Kidney (tissue), 14 donors: Measurements from ENCODE around the gene OXT. TPM values are rescaled to one million over a fixed set of nuclear protein-coding genes. Genes with fewer than 3 reads are reported as not detected.

Experiments used
- DNase-seq, 5 donors: peaks; one replicate each; pipeline ENCODE4 v3.0.0-alpha.2; 2013 to 2020
- FAIRE-seq: peaks from 2 replicates; lab custom pipeline; 2012; peaks lifted over from hg19 to GRCh38; lab: Jason Lieb, UNC
- H3K27ac ChIP-seq, 2 donors: one replicate each; pipeline ENCODE4 v1.7.0; 2013; ENCODE audit warnings: low read depth in 2 of 2, low read length in 2 of 2, inconsistent platforms in 1 of 2
- H3K27me3 ChIP-seq: one replicate; pipeline ENCODE4 v1.7.1; 2013; ENCODE audit warnings: low read length, inconsistent platforms; ENCODE audit not compliant: control insufficient read depth, insufficient read depth
- H3K36me3 ChIP-seq, 3 donors: one replicate each; pipeline versions ENCODE4 v1.7.0 to v1.7.1; 2013; ENCODE audit warnings: low read length in 3 of 3, control low read depth in 1 of 3, inconsistent platforms in 1 of 3; ENCODE audit not compliant: insufficient read depth in 3 of 3, control insufficient read depth in 2 of 3
- H3K4me1 ChIP-seq, 3 donors: one replicate each; pipeline versions ENCODE4 v1.7.0 to v1.7.1; 2013; ENCODE audit warnings: low read length in 3 of 3, inconsistent platforms in 1 of 3, low read depth in 1 of 3; ENCODE audit not compliant: control insufficient read depth in 2 of 3, insufficient read depth in 2 of 3
- H3K4me3 ChIP-seq, 3 donors: one replicate each; pipeline versions ENCODE4 v1.7.0 to v1.8.1; 2013; ENCODE audit warnings: low read length in 3 of 3, control low read depth in 1 of 3, inconsistent platforms in 1 of 3
- H3K9ac ChIP-seq, 3 donors: one replicate each; pipeline versions ENCODE4 v1.7.0 to v1.7.1; 2013; ENCODE audit warnings: low read length in 3 of 3, control low read depth in 1 of 3, inconsistent platforms in 1 of 3
- H3K9me3 ChIP-seq, 3 donors: one replicate each; pipeline versions ENCODE4 v1.7.0 to v1.7.1; 2013; ENCODE audit warnings: low read length in 3 of 3, control low read depth in 1 of 3, inconsistent platforms in 1 of 3; ENCODE audit not compliant: control insufficient read depth in 2 of 3, insufficient read depth in 1 of 3
- intact Hi-C: fragments of 100-400 bp; cut with DNase I; formaldehyde crosslinking; loops from one replicate; pipeline ENCODE4 v1.11.1; 2022
- polyA plus RNA-seq: library from polyadenylated mRNA; stranded (reverse); fragments of 350-450 nt; fragmentation: Illumina TruSeq; extraction: RNeasy Lipid Tissue Mini Kit (QIAGEN cat#74804); gene quantifications from one replicate; pipeline ENCODE4 v1.2.3, GENCODE V29; 2014; ENCODE audit warnings: low read depth, low replicate concordance; ENCODE audit not compliant: insufficient read depth
- total RNA-seq: library from RNA; stranded (reverse); fragmentation: NEBNext Ultra II Directional; extraction: Animal tissue kit (Norgen Biotek cat#: 25700); gene quantifications from one replicate; pipeline ENCODE4 v1.2.1, GENCODE V29; 2021
- TF ChIP-seq, protein P1 (sequence below): IDR thresholded peaks from 3 replicates; pipeline ENCODE4 v1.5.1; 2012; ENCODE audit warnings: mild to moderate bottlenecking, moderate library complexity, borderline replicate concordance; ENCODE audit not compliant: insufficient read depth; ENCODE audit errors: extremely low read depth
- donor health status: control.
- donor health status: control.
- donor health status: control.
- donor health status: control.
- donor health status: control.
- donor health status: DM: yes; HTN: yes; CAD: no.
- donor health status: Normal renal cell carcinoma (clear cell type).

Gene OXT
- total and polyA plus RNA-seq, 2 donors from 2014 or later, result 10.8 TPM; not detected in 1

DNA sequence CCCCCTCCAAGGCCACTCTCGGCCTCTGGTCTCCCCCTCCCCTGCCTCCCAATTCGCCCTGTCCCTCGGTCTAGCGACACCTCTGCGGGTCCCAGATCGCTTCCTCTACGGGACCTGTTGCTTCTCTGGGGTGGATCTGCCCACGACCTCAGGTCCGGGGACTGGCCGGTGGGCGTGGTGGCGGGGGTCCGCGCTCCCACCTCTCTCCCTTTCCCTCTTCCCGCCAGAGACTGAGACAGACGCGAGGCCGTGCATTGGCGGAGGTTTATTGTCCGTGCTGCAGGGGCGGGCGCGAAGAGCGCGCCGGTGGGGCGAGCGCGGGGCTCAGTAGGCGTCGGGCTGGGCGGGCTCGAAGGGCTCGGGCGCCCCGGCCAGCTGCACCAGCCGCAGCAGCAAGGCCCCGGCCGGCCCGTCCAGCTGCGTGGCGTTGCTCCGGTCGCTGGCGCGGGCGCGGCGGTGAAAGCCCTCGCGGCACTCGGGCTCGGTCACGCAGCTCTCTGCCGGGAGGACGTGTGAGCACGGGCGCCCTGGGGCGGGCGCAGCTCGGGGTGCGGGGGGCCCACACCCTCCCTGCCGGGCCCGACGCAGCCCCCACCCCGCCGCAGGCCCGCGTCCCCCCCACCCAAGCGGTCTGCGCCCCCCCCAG lies 11.0 kb downstream of the OXT start:
- no peak overlapping the region for H3K27ac ChIP-seq
- FAIRE-seq (no peak), DNase-seq (peak in 3 of 5 donors; percentile 30 to 58 (median 45))
- peaks cover 15% of the 10 kb centered on the region for H3K27me3 ChIP-seq
- H3K36me3 ChIP-seq, result no peaks in the 10 kb centered on the region
- peaks cover 0 to 7% (median 6%) of the 10 kb centered on the region in 3 donors for H3K4me1 ChIP-seq
- TF ChIP-seq, protein P1, sequence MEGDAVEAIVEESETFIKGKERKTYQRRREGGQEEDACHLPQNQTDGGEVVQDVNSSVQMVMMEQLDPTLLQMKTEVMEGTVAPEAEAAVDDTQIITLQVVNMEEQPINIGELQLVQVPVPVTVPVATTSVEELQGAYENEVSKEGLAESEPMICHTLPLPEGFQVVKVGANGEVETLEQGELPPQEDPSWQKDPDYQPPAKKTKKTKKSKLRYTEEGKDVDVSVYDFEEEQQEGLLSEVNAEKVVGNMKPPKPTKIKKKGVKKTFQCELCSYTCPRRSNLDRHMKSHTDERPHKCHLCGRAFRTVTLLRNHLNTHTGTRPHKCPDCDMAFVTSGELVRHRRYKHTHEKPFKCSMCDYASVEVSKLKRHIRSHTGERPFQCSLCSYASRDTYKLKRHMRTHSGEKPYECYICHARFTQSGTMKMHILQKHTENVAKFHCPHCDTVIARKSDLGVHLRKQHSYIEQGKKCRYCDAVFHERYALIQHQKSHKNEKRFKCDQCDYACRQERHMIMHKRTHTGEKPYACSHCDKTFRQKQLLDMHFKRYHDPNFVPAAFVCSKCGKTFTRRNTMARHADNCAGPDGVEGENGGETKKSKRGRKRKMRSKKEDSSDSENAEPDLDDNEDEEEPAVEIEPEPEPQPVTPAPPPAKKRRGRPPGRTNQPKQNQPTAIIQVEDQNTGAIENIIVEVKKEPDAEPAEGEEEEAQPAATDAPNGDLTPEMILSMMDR, result no peak
- H3K9me3 ChIP-seq, result no peaks in the 10 kb centered on the region
- no peak overlapping the region for H3K4me3 ChIP-seq
- no peak overlapping the region for H3K9ac ChIP-seq
- intact Hi-C loops, result no loop called here

DNA sequence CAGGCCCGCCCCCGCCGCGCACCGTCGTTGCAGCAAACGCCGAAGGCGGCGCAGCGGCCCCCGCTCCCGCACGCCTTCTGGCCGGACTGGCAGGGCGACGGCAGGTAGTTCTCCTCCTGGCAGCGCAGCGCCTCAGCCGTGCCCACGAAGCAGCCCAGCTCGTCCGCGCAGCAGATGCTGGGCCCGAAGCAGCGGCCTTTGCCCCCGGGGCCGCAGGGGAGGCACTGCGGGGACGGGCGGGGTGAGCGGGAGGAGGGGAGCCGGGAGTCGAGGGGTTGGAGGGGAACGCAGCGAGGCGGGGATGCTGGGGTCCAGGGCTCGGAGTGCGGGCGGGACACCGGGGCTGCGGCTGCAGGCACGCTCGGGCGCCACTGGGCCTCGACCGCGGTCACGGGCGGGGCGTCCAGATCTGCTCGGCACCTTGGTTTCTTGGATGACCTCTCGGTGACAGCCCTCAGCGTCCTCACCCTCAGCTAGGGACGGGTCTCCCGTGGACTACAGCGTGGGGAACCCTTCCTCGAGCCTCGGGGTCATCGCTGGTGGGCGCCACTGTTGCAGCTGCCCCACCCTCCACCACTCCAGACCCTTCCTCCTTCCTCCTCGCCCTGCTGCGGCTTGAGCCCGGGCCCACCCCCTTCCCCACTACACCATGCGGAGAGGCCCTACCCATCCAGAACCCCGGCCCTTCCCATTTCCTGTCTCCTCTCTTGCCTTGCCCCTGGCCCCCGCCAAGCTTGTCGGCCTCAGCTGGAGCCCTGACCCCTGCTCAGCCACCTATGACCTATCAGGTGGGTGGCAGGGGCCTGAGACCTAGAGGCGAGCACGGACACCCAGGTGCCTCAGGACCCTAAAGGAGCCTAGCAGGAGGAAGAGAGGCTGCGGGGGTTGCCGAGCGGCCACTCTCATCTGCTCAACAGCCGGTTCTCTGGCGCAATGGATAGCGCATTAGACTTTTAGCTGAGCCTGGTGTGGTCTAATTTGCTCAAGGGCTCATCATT lies 11.8 kb downstream of the OXT start:
- FAIRE-seq (no peak), DNase-seq (peak in 2 of 5 donors; percentile 22 to 66)
- Histone ChIP-seq H3K36me3 (no peaks in the 10 kb centered on the region), H3K9me3 (no peaks in the 10 kb centered on the region), H3K4me3 (no peak overlapping the region), H3K27me3 (peaks cover 15% of the 10 kb centered on the region), H3K9ac (no peak overlapping the region), H3K4me1 (peaks cover 0 to 7% (median 6%) of the 10 kb centered on the region in 3 donors), H3K27ac (no peak overlapping the region)
- intact Hi-C loops, result no loop called here
- TF ChIP-seq, protein P1, result no peak

DNA sequence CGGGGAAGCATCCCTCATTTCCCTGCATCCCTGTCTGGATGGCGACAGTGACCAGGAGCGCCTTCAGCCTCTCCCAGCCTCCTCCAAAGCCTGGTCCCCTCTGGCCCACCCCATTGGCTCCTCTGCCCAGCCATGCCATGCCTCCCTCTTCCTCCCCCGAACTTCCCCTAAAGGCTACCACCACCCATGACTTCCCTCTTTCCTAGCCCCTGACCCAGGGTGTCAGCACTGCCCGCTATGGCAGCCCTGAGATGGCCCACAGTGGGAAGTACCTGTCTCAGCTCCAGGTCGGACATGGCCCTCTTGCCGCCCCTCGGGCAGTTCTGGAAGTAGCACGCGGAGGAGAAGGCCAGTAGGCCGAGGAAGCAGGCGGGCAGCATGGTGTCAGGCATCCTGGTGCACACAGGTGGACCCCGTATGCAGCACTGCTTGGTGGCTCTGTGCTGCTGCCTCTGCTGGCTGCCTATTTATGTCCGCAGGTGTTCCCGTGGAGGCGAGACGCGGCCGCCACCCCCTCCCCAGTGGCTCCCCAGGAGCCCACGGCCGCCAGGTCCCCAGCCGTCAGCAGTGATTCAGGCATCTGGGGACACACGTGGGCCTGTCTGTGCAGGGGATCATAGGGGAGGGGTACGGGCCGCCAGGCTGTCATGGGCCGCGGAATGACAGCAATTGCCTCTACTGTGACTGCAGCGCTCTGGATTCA lies 13.0 kb downstream of the OXT start, which contains the start of gene AVP:
Gene AVP, minus strand, starts transcription at position 442 of the 703 bp plus-strand sequence. Its CDS starts 50 bp downstream, at position 392.
- Histone ChIP-seq H3K27ac (no peak within 1 kb of the TSS), H3K9ac (no peak within 1 kb of the TSS), H3K36me3 (no peaks in the 10 kb centered on the region), H3K27me3 (peaks cover 13% of the 10 kb centered on the region), H3K4me1 (peaks cover 0 to 7% (median 6%) of the 10 kb centered on the region in 3 donors), H3K4me3 (no peak within 1 kb of the TSS), H3K9me3 (no peaks in the 10 kb centered on the region)
- FAIRE-seq, result no peak
- peak in 2 of 5 donors; percentile 28 to 34 for DNase-seq
- TF ChIP-seq, protein P1, result no peak
- intact Hi-C loops, result no loop called here
